ENCODE data around the gene CHD9NB. TPM values are rescaled to one million over a fixed set of nuclear protein-coding genes. Genes with fewer than 3 reads are reported as not detected.
"Not testable (repeated sequence)": the region's sequence is repeated elsewhere in the genome, so short reads cannot be mapped to it uniquely, and the experiment has no call there.

The CHD9NB gene
- total RNA-seq, 4 donors from 2014 or later: 0.19 to 1.2 (median 0.42) TPM

DNA sequence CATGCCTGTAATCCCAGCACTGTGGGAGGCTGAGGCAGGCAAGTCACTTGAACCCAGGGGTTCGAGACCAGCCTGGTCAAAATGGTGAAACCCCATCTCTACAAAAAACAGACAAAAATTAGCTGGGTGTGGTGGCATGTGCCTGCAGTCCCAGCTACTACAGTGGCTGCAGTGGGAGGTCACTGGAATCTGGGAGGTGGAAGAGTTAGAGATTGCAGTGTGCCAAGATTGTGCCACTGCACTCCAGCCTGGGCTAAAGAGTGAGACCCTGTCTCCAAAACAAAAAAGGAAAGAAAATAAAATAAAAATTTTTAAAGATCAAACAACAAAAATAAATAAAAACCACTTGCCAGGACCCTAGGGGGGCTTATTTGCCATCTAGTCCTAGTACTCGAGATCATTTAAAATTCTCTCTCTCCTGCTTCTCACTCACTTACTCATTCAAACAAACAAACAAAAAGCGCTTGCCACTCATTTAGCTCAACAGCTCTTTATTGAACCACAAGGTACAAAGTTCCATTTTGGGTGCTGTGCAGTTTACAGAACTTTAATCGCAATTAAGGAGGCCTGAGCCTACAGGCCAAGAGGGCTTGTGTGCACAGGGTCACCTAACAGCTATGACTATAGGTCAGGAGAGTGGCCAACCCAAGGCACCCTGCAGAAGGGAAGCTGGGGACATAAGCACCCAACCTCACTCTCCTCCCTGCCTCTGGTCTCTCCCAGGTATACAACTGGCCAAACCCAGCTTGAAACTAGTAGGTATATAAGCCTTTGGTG is 4.4 kb downstream of the CHD9NB start:
- TF ChIP-seq, protein P1, sequence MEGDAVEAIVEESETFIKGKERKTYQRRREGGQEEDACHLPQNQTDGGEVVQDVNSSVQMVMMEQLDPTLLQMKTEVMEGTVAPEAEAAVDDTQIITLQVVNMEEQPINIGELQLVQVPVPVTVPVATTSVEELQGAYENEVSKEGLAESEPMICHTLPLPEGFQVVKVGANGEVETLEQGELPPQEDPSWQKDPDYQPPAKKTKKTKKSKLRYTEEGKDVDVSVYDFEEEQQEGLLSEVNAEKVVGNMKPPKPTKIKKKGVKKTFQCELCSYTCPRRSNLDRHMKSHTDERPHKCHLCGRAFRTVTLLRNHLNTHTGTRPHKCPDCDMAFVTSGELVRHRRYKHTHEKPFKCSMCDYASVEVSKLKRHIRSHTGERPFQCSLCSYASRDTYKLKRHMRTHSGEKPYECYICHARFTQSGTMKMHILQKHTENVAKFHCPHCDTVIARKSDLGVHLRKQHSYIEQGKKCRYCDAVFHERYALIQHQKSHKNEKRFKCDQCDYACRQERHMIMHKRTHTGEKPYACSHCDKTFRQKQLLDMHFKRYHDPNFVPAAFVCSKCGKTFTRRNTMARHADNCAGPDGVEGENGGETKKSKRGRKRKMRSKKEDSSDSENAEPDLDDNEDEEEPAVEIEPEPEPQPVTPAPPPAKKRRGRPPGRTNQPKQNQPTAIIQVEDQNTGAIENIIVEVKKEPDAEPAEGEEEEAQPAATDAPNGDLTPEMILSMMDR (IDR thresholded peaks at IDR 0.05): no peak
- TF ChIP-seq POLR2AphosphoS5 (IDR thresholded peaks at IDR 0.05) (no peak), EP300 (IDR thresholded peaks at IDR 0.05) (no peak), POLR2A (IDR thresholded peaks at IDR 0.05; ENCODE audit: low read depth) (no peak)
- H3K27me3 ChIP-seq: peaks cover 0 to 41% (median 0%) of the 10 kb centered on the region in 4 donors
- H3K4me1 ChIP-seq: peaks cover 0 to 24% (median 15%) of the 10 kb centered on the region in 4 donors
- no peaks in the 10 kb centered on the region for H3K9me3 ChIP-seq
- no peak for DNase-seq (ENCODE audit: extremely low spot score)
- whole genome bisulfite sequencing: 90% methylated on average over 4 of the region's 4 CpGs
- H3K4me3 ChIP-seq: no peak overlapping the region
- no peak overlapping the region for H3K27ac ChIP-seq (replicated peaks in 1 of 4)
- intact Hi-C loops (cut with DNase I): no loop called here
- no peaks in the 10 kb centered on the region for H3K36me3 ChIP-seq

DNA sequence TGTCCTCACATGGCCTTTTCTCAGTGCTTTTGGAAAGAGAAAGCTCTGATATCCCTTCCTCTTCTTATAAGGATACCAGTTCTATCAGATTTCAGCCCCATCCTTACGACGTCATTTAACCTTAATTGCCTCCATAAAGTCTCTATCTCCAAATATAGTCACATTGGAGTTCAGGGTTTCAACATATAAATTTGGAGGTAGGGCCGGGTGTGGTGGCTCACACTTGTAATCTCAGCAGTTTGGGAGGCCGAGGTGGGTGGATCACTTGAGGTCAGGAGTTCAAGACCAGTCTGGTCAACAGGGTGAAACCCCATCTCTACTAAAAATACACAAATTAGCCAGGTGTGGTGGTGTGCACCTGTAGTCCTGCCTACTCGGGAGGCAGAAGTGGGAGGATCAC is 5.2 kb downstream of the CHD9NB start:
- H3K4me3 ChIP-seq; intact Hi-C loops (cut with DNase I); DNase-seq (ENCODE audit: extremely low spot score); H3K9me3 ChIP-seq; H3K36me3 ChIP-seq; H3K27ac ChIP-seq (replicated peaks in 1 of 4): not testable (repeated sequence)
- Histone ChIP-seq H3K27me3 (peaks cover 0 to 41% (median 0%) of the 10 kb centered on the region in 4 donors), H3K4me1 (peaks cover 0 to 24% (median 19%) of the 10 kb centered on the region in 4 donors)
- WGBS: 98% methylated on average over 5 of the region's 5 CpGs

DNA sequence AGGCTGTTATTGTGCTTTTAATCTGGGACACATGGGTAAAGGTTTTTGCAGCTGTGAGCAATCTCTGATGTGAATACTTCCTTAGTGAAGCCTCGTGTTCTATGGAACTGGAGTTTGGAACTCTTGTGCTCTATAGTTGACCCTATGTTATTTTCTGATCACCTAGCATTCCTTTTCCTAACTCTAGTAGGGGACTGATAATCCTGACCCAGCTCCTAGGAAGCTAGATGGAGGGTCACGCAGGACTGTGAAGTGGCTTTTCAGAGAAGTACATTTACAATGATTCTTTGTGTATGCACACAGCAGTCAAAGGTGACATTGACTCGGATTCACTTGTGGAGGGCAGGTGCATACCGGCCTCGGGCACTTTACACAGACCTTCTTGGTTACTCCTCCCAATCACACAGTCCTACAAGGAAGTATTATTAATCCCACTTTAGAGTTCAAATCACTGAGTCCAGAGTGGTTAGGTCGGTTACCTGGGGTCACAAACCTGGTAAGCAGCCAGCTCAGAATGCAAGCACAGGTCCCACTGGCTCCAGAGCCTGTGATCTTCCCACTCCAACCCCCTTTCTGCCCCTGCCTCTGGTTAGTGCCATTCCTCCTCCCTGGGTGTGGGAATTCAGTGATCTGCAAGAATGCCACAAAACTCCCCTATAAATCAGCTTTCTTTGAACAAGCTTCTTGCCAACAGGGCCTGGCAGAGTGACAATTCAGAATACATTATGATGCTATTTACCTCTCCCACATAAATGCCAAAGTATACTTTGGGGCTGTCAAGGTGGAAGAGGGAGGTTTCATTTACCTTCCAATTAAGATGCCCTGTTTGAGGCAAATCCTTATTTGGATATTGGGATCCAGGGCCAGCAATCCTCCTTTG is 7.1 kb downstream of the CHD9NB start:
- no peak overlapping the region for H3K4me3 ChIP-seq
- DNase-seq (ENCODE audit: extremely low spot score): no peak
- peaks cover 0 to 41% (median 0%) of the 10 kb centered on the region in 4 donors for H3K27me3 ChIP-seq
- intact Hi-C loops (cut with DNase I): no loop called here
- H3K27ac ChIP-seq (replicated peaks in 1 of 4): no peak overlapping the region
- TF ChIP-seq, protein P1 (IDR thresholded peaks at IDR 0.05): no peak
- TF ChIP-seq POLR2A (IDR thresholded peaks at IDR 0.05; ENCODE audit: low read depth): no peak
- TF ChIP-seq EP300 (IDR thresholded peaks at IDR 0.05): no peak
- TF ChIP-seq POLR2AphosphoS5 (IDR thresholded peaks at IDR 0.05): no peak
- H3K4me1 ChIP-seq: peaks cover 17 to 37% (median 34%) of the 10 kb centered on the region in 4 donors
- WGBS: 79% methylated on average over 6 of the region's 6 CpGs
- no peaks in the 10 kb centered on the region for H3K9me3 ChIP-seq
- H3K36me3 ChIP-seq: no peaks in the 10 kb centered on the region

DNA sequence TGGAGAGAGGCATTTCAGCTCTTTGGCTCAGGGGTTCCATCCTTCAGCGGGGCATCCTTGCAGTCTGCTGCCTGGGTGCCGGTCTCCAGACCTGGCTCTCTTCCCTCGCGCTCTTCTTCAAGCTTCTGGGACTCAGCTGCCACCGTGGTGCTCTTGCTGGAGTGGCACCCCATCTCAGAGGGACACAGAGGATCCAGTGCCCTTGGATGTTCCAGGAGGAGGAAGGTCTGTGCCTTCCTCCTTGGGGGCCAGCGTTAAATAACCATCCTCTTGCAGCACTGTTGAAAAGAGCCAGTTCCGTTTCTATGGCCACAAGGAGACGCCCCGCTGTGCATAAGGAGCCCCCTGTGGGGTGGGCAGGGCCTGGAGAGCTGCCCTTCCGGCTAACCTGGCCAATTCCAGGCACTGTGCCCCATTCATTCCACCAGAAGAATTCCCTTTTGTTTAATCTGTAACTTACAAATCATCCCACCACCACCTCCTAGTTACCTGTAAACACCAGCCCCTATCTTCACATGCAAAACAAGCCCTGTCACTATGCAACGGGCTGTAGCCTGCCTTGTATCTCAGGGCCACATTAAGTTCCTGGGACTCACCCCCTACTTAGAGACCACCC is 8.6 kb downstream of the CHD9NB start:
- Histone ChIP-seq H3K9me3 (no peaks in the 10 kb centered on the region), H3K27me3 (peaks cover 0 to 41% (median 0%) of the 10 kb centered on the region in 4 donors), H3K36me3 (no peaks in the 10 kb centered on the region), H3K27ac (replicated peaks in 1 of 4) (peak overlapping the region; percentile 44 to 71 (median 56)), H3K4me3 (peak overlapping the region; percentile 8 to 39 (median 13)), H3K4me1 (peaks cover 17 to 37% (median 34%) of the 10 kb centered on the region in 4 donors)
- no peak for DNase-seq (ENCODE audit: extremely low spot score)
- WGBS: 30% methylated on average over 6 of the region's 11 CpGs
- TF ChIP-seq, protein P1 (IDR thresholded peaks at IDR 0.05): no peak
- TF ChIP-seq POLR2A (IDR thresholded peaks at IDR 0.05; ENCODE audit: low read depth): no peak
- TF ChIP-seq EP300 (IDR thresholded peaks at IDR 0.05): no peak
- TF ChIP-seq POLR2AphosphoS5 (IDR thresholded peaks at IDR 0.05): no peak
- intact Hi-C loops (cut with DNase I): no loop called here

Data from esophagus muscularis mucosa (tissue), 4 donors.